SK-N-SH (cell line): Measurements from ENCODE around the gene MAPKAP1.

Experiments used
- CTCF ChIP-seq: fragments of 200-600 bp; sonication (generic); IDR thresholded peaks from 2 replicates; pipeline ENCODE4 v1.6.1; 2017; ENCODE audit warnings: antibody characterized with exemption, mild to moderate bottlenecking, moderate library complexity
- EP300 ChIP-seq, 2 experiments: IDR thresholded peaks; 2 replicates each; pipeline versions ENCODE4 v1.4.0 to v1.6.1; 2012; ENCODE audit warnings: borderline replicate concordance in 1 of 2, low read depth in 1 of 2, low read length in 1 of 2
- EZH2phosphoT487 ChIP-seq: fragments of 200-600 bp; sonication (generic); IDR thresholded peaks from 2 replicates; pipeline ENCODE4 v1.6.1; 2017; ENCODE audit warnings: low read depth, mixed run types, mild to moderate bottlenecking, antibody characterized with exemption, moderate library complexity, borderline replicate concordance
- FOSL2 ChIP-seq: IDR thresholded peaks from 2 replicates; pipeline ENCODE4 v1.4.0; 2012; ENCODE audit warnings: low read depth, mild to moderate bottlenecking, moderate library complexity, borderline replicate concordance
- GABPA ChIP-seq: IDR thresholded peaks from 2 replicates; pipeline ENCODE4 v1.4.0; 2012; ENCODE audit warnings: low read depth, mild to moderate bottlenecking
- JUND ChIP-seq: IDR thresholded peaks from 2 replicates; pipeline ENCODE4 v1.4.0; 2012
- MAX ChIP-seq: IDR thresholded peaks from 2 replicates; pipeline ENCODE4 v1.4.0; 2012; ENCODE audit warnings: low read depth
- POLR2AphosphoS5 ChIP-seq: IDR thresholded peaks from 2 replicates; pipeline ENCODE4 v1.6.1; 2012; ENCODE audit warnings: low read depth, low read length
- RCOR1 ChIP-seq: fragments of 150-350 bp; IDR thresholded peaks from 2 replicates; pipeline ENCODE4 v1.6.1; 2017; ENCODE audit warnings: antibody characterized with exemption, low read length
- RFX5 ChIP-seq: IDR thresholded peaks from 2 replicates; pipeline ENCODE4 v1.6.1; 2012; ENCODE audit warnings: mild to moderate bottlenecking, improper control_type of control experiment, low read length
- SMC3 ChIP-seq: IDR thresholded peaks from 2 replicates; pipeline ENCODE4 v1.6.1; 2012; ENCODE audit warnings: low read depth, low read length, improper control_type of control experiment
- TAF1 ChIP-seq: IDR thresholded peaks from 2 replicates; pipeline ENCODE4 v1.6.1; 2012; ENCODE audit warnings: low read depth, mild to moderate bottlenecking, low read length, moderate library complexity, borderline replicate concordance
- TCF12 ChIP-seq: IDR thresholded peaks from 2 replicates; pipeline ENCODE4 v1.4.0; 2012
- YY1 ChIP-seq: IDR thresholded peaks from 2 replicates; pipeline ENCODE4 v1.4.0; 2012; ENCODE audit warnings: low read depth, mild to moderate bottlenecking

GRCh38 chr9:125687163-125687863 lies 19.7 kb downstream of the MAPKAP1 start:
- TF ChIP-seq SMC3: no peak
- no peak for TF ChIP-seq MAX
- no peak for TF ChIP-seq GABPA
- TF ChIP-seq CTCF: no peak
- no peak for TF ChIP-seq TCF12
- no peak for TF ChIP-seq EZH2phosphoT487
- TF ChIP-seq YY1: no peak
- TF ChIP-seq RFX5: no peak
- no peak for TF ChIP-seq JUND
- no peak for TF ChIP-seq POLR2AphosphoS5
- no peak for TF ChIP-seq EP300 (IDR thresholded peaks at IDR 0.05; ENCODE audit: borderline replicate concordance in 1 of 2, low read depth in 1 of 2, low read length in 1 of 2)
- TF ChIP-seq TAF1: no peak
- no peak for TF ChIP-seq FOSL2
- TF ChIP-seq RCOR1: no peak
